HepG2 (cell line): ENCODE results near the gene BPI. TPM values are rescaled to one million over a fixed set of nuclear protein-coding genes. Genes with fewer than 3 reads are reported as not detected.

ENCODE experiments used
- ATAC-seq: fragments of 200-7000 bp; cut with Tn5 transposase; 3 replicates; pipeline ENCODE4 v1.9.1; 2020; ENCODE audit warnings: mild to moderate bottlenecking, moderate library complexity
- BruUV-seq: library from RNA; stranded (reverse); fragments of 400-500 nt; replicated peaks from 2 replicates; lab custom pipeline; 2021; lab: Mats Ljungman, UMichigan
- CTCF ChIA-PET: fragments of 300-600 bp; formaldehyde crosslinking; extraction: SDS; loops from one replicate; lab custom pipeline; 2021; ENCODE audit warnings: low total read pairs, inconsistent platforms, low intra/inter-chr PET ratio; lab: Yijun Ruan, JAX
- POLR2A ChIA-PET: fragments of 350-600 bp; sonication (Branson Sonifier 250); formaldehyde crosslinking; loops from one replicate; lab custom pipeline; 2020; ENCODE audit warnings: antibody characterized with exemption, inconsistent platforms; lab: Yijun Ruan, JAX
- DNase-seq: peaks from one replicate; pipeline ENCODE4 v3.0.0-alpha.2; 2015; ENCODE audit warnings: low spot score
- FAIRE-seq: peaks from 3 replicates; lab custom pipeline; 2011; peaks lifted over from hg19 to GRCh38; lab: Jason Lieb, UNC
- H2AFZ ChIP-seq: one replicate; pipeline ENCODE4 v1.6.1; 2011; ENCODE audit warnings: low read length, inconsistent platforms
- H3K27ac ChIP-seq: fragments of 300-600 bp; 3 replicates; pipeline ENCODE4 v1.8.0; 2011; ENCODE audit warnings: mixed run types, mild to moderate bottlenecking, mixed read lengths, low read length, inconsistent platforms; ENCODE audit not compliant: insufficient read depth; ENCODE audit errors: extremely low read length
- H3K27me3 ChIP-seq, 2 experiments: fragments of 200-600 bp in 1 of 2; 2 replicates in 1 of 2; 3 replicates in 1 of 2; pipeline versions ENCODE4 v1.6.0 to v1.8.0; 2011; ENCODE audit warnings: low read length in 2 of 2, mild to moderate bottlenecking in 2 of 2, moderate library complexity in 2 of 2, inconsistent platforms in 1 of 2; ENCODE audit not compliant: insufficient read depth in 2 of 2, control insufficient read depth in 1 of 2
- H3K36me3 ChIP-seq, 2 experiments: fragments of 200-600 bp in 1 of 2; replicated peaks in 1 of 2; 2 replicates in 1 of 2; 3 replicates in 1 of 2; pipeline versions ENCODE4 v1.5.1 to v1.8.0; 2011; ENCODE audit warnings: low read length in 2 of 2, inconsistent platforms in 1 of 2; ENCODE audit not compliant: insufficient read depth in 2 of 2, control insufficient read depth in 1 of 2
- H3K4me1 ChIP-seq: 2 replicates; pipeline ENCODE4 v1.5.1; 2012; ENCODE audit warnings: low read length, inconsistent platforms; ENCODE audit not compliant: insufficient read depth
- H3K4me2 ChIP-seq: 2 replicates; pipeline ENCODE4 v1.6.0; 2011; ENCODE audit warnings: low read depth, low read length, inconsistent platforms
- H3K4me3 ChIP-seq, 3 experiments: fragments of 200-600 bp in 1 of 3; sonication (generic), shearing (Covaris generic) in 1 of 3; replicated peaks in 1 of 3; 2 replicates each; pipeline ENCODE4 v1.5.1; 2011 to 2016; ENCODE audit warnings: low read length in 3 of 3, inconsistent platforms in 2 of 3, low read depth in 2 of 3, mild to moderate bottlenecking in 2 of 3, control low read depth in 1 of 3, mixed read lengths in 1 of 3; ENCODE audit not compliant: insufficient read depth in 1 of 3
- H3K79me2 ChIP-seq: one replicate; pipeline ENCODE4 v1.6.1; 2011; ENCODE audit warnings: low read length, inconsistent platforms; ENCODE audit not compliant: insufficient read depth
- H3K9ac ChIP-seq: 2 replicates; pipeline ENCODE4 v1.6.0; 2011; ENCODE audit warnings: mild to moderate bottlenecking, low read depth, low read length, inconsistent platforms; ENCODE audit not compliant: insufficient read depth
- H3K9me3 ChIP-seq: 2 replicates; pipeline ENCODE4 v1.5.1; 2012; ENCODE audit warnings: mild to moderate bottlenecking, low read length
- H4K20me1 ChIP-seq: 2 replicates; pipeline ENCODE4 v1.6.0; 2011; ENCODE audit warnings: inconsistent platforms, mild to moderate bottlenecking, low read length, moderate library complexity; ENCODE audit not compliant: insufficient read depth
- AHR ChIP-seq: IDR thresholded peaks from 2 replicates; pipeline ENCODE4 v1.6.1; 2018; ENCODE audit warnings: missing genetic modification reagents, missing compliant biosample characterization
- CCAR2 ChIP-seq: fragments of 200-400 bp; formaldehyde crosslinking; optimal IDR thresholded peaks from 2 replicates; pipeline ENCODE3; 2018; ENCODE audit warnings: low read depth, mild to moderate bottlenecking, low read length, moderate library complexity
- MED13 ChIP-seq: sonication (generic); formaldehyde crosslinking; IDR thresholded peaks from 2 replicates; pipeline ENCODE4 v1.5.0; 2020; ENCODE audit warnings: missing genetic modification reagents
- RAD51 ChIP-seq: fragments of 450-650 bp; IDR thresholded peaks from 2 replicates; pipeline ENCODE4 v1.6.1; 2016; ENCODE audit warnings: borderline replicate concordance
- REPIN1 ChIP-seq: sonication (generic); formaldehyde crosslinking; IDR thresholded peaks from 2 replicates; pipeline ENCODE4 v1.8.0; 2022; ENCODE audit warnings: missing genetic modification reagents, low read depth, mild to moderate bottlenecking, borderline replicate concordance
- TGIF2 ChIP-seq: IDR thresholded peaks from 2 replicates; pipeline ENCODE4 v1.6.1; 2016; ENCODE audit warnings: control low read depth, missing compliant biosample characterization
- ZNF124 ChIP-seq: sonication (generic); formaldehyde crosslinking; IDR thresholded peaks from 2 replicates; pipeline ENCODE4 v1.4.0; 2020; ENCODE audit warnings: missing genetic modification reagents
- ZNF7 ChIP-seq: IDR thresholded peaks from 2 replicates; pipeline ENCODE4 v1.6.1; 2016; ENCODE audit warnings: missing biosample characterization, missing genetic modification reagents
- WGBS: methylation state at CpG from one replicate; pipeline ENCODE4 v1.1.6; 2017; ENCODE audit warnings: low lambda C conversion rate; 5-methylcytosine and 5-hydroxymethylcytosine counted together
- in situ Hi-C: cut with HindIII; loops from 2 replicates; pipeline ENCODE4 v1.10.0; 2017; ENCODE audit warnings: low pct_unique_long_range_greater_than_20kb; ENCODE audit not compliant: extremely low pct_ligation_motif_present
- intact Hi-C: fragments of 100-400 bp; cut with micrococcal nuclease; formaldehyde crosslinking; loops from one replicate; pipeline ENCODE4 v1.10.0; 2022; ENCODE audit not compliant: unreplicated experiment
- polyA plus RNA-seq, 8 experiments: library from polyadenylated mRNA; depleted of rRNA in 3 of 8; stranded (reverse) in 7 of 8; unstranded in 1 of 8; fragments of >200 nt; fragmentation: Illumina TruSeq in 4 of 8; extraction: Trizol in 4 of 8; gene quantifications; 2 replicates each; pipeline versions ENCODE4 v1.2.1 to v1.2.3, GENCODE V29; 2011 to 2016; ENCODE audit warnings: low read depth in 4 of 8, missing spikeins in 1 of 8, mixed read lengths in 1 of 8; ENCODE audit not compliant: insufficient read depth in 1 of 8
- total RNA-seq, 5 experiments: library from RNA; depleted of rRNA; stranded (reverse); fragments of >200 nt; fragmentation: Illumina TruSeq; extraction: Trizol; gene quantifications; 2 replicates each; pipeline ENCODE4 v1.2.3, GENCODE V29; 2016; ENCODE audit warnings: low read depth in 1 of 5
- TF ChIP-seq, protein P1 (sequence below): sonication (generic); formaldehyde crosslinking; IDR thresholded peaks from 2 replicates; pipeline ENCODE4 v1.5.1; 2020; ENCODE audit warnings: mild to moderate bottlenecking, moderate library complexity, missing genetic modification reagents
- TF ChIP-seq, protein P2 (sequence below): sonication (generic); formaldehyde crosslinking; conservative IDR thresholded peaks from 2 replicates; pipeline ENCODE4 v1.4.0; 2020; ENCODE audit warnings: mild to moderate bottlenecking, missing genetic modification reagents, moderate library complexity
- TF ChIP-seq, protein P3 (sequence below): IDR thresholded peaks from 2 replicates; pipeline ENCODE4 v1.6.1; 2012; ENCODE audit warnings: low read length, improper control_type of control experiment

BPI gene
- total and polyA plus RNA-seq, 2 of the 13 experiments (the other 11 are each of a cell fraction or from before 2014, with no cell fraction given): not detected

DNA sequence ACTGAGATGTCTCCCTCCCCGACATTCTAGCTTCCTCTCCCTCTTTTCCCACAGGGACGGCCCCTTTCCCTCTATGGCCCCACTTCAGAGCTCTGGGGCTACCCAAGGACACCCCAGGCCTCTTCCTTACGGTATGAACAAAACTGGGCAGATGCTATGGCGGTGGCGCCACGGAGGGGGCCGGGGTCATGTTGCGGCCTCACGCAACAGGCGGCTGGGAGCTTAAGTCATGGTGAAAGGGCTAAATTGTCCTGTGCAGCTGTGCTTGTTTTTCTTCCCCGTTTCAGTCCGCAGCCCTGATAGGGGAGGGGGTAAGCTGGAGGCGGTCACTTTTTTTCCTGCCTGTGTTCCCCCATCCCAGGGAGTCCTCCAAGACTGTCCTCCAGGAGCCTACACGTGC lies 25.8 kb upstream of the BPI start:
- H2AFZ ChIP-seq: no peak overlapping the region
- no peaks in the 10 kb centered on the region for H4K20me1 ChIP-seq
- no peaks in the 10 kb centered on the region for H3K4me1 ChIP-seq
- DNase-seq: no peak
- no peak overlapping the region for H3K27ac ChIP-seq
- BruUV-seq: no TSS peak
- no peaks in the 10 kb centered on the region for H3K79me2 ChIP-seq
- in situ Hi-C loops: no loop called here
- ATAC-seq: no peak
- H3K9ac ChIP-seq: no peak overlapping the region
- WGBS: 44% methylated on average over 14 of the region's 14 CpGs
- H3K9me3 ChIP-seq: no peaks in the 10 kb centered on the region
- no peaks in the 10 kb centered on the region for H3K36me3 ChIP-seq
- FAIRE-seq: no peak
- ChIA-PET CTCF (no interaction called here), POLR2A (no interaction called here)
- no peak for TF ChIP-seq ZNF7
- H3K4me2 ChIP-seq: no peak overlapping the region
- peaks cover 0 to 14% of the 10 kb centered on the region in 2 experiments; a peak in 2 of 5 replicates for H3K27me3 ChIP-seq
- intact Hi-C loops: loop anchor here (5.0 kb wide), 1 partner anchor 184 kb away; no protein-coding TSS in a partner anchor
- H3K4me3 ChIP-seq: no peak overlapping the region

DNA sequence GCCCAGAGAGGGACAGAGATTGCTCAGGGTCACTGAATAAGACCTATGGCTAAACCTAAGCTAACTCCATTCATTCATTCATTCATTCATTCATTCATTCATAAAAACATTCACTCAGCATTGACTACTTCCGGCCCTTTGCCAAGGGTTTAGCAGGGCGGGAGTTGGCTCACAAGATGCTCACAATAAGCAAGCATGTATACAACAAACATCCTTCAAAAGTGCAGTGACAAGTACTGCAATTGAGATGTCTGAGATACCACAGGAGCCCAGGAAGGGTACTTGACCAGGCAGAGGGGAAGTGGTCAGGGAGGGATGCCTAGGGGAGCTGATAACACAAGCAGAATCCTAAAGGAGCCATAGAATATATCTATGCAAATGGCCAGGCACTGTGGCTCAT lies 25.2 kb upstream of the BPI start:
- TF ChIP-seq ZNF124 (no peak), CCAR2 (no peak), AHR (CRISPR knock-in tag) (no peak), MED13 (CRISPR knock-in tag) (no peak), TGIF2 (CRISPR knock-in tag) (no peak), RAD51 (no peak), REPIN1 (CRISPR knock-in tag) (no peak)
- TF ChIP-seq, protein P1, sequence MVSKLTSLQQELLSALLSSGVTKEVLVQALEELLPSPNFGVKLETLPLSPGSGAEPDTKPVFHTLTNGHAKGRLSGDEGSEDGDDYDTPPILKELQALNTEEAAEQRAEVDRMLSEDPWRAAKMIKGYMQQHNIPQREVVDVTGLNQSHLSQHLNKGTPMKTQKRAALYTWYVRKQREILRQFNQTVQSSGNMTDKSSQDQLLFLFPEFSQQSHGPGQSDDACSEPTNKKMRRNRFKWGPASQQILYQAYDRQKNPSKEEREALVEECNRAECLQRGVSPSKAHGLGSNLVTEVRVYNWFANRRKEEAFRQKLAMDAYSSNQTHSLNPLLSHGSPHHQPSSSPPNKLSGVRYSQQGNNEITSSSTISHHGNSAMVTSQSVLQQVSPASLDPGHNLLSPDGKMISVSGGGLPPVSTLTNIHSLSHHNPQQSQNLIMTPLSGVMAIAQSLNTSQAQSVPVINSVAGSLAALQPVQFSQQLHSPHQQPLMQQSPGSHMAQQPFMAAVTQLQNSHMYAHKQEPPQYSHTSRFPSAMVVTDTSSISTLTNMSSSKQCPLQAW (CRISPR knock-in tag): no peak
- TF ChIP-seq, protein P2, sequence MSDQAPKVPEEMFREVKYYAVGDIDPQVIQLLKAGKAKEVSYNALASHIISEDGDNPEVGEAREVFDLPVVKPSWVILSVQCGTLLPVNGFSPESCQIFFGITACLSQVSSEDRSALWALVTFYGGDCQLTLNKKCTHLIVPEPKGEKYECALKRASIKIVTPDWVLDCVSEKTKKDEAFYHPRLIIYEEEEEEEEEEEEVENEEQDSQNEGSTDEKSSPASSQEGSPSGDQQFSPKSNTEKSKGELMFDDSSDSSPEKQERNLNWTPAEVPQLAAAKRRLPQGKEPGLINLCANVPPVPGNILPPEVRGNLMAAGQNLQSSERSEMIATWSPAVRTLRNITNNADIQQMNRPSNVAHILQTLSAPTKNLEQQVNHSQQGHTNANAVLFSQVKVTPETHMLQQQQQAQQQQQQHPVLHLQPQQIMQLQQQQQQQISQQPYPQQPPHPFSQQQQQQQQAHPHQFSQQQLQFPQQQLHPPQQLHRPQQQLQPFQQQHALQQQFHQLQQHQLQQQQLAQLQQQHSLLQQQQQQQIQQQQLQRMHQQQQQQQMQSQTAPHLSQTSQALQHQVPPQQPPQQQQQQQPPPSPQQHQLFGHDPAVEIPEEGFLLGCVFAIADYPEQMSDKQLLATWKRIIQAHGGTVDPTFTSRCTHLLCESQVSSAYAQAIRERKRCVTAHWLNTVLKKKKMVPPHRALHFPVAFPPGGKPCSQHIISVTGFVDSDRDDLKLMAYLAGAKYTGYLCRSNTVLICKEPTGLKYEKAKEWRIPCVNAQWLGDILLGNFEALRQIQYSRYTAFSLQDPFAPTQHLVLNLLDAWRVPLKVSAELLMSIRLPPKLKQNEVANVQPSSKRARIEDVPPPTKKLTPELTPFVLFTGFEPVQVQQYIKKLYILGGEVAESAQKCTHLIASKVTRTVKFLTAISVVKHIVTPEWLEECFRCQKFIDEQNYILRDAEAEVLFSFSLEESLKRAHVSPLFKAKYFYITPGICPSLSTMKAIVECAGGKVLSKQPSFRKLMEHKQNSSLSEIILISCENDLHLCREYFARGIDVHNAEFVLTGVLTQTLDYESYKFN (CRISPR knock-in tag): no peak
- TF ChIP-seq, protein P3, sequence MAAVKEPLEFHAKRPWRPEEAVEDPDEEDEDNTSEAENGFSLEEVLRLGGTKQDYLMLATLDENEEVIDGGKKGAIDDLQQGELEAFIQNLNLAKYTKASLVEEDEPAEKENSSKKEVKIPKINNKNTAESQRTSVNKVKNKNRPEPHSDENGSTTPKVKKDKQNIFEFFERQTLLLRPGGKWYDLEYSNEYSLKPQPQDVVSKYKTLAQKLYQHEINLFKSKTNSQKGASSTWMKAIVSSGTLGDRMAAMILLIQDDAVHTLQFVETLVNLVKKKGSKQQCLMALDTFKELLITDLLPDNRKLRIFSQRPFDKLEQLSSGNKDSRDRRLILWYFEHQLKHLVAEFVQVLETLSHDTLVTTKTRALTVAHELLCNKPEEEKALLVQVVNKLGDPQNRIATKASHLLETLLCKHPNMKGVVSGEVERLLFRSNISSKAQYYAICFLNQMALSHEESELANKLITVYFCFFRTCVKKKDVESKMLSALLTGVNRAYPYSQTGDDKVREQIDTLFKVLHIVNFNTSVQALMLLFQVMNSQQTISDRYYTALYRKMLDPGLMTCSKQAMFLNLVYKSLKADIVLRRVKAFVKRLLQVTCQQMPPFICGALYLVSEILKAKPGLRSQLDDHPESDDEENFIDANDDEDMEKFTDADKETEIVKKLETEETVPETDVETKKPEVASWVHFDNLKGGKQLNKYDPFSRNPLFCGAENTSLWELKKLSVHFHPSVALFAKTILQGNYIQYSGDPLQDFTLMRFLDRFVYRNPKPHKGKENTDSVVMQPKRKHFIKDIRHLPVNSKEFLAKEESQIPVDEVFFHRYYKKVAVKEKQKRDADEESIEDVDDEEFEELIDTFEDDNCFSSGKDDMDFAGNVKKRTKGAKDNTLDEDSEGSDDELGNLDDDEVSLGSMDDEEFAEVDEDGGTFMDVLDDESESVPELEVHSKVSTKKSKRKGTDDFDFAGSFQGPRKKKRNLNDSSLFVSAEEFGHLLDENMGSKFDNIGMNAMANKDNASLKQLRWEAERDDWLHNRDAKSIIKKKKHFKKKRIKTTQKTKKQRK: no peak
- ChIA-PET CTCF (no interaction called here), POLR2A (no interaction called here)
- in situ Hi-C loops: no loop called here
- Histone ChIP-seq H3K4me1 (no peaks in the 10 kb centered on the region), H3K4me2 (no peak overlapping the region), H3K79me2 (no peaks in the 10 kb centered on the region), H3K27me3 (peaks cover 0 to 14% of the 10 kb centered on the region in 2 experiments; a peak in 2 of 5 replicates), H3K27ac (no peak overlapping the region), H3K36me3 (no peaks in the 10 kb centered on the region), H4K20me1 (no peaks in the 10 kb centered on the region), H3K9ac (no peak overlapping the region), H3K9me3 (no peaks in the 10 kb centered on the region), H3K4me3 (no peak overlapping the region), H2AFZ (no peak overlapping the region)
- DNase-seq (no peak), FAIRE-seq (no peak), ATAC-seq (no peak)
- no TSS peak for BruUV-seq
- WGBS: 30% methylated on average over 2 of the region's 2 CpGs
- intact Hi-C loops: loop anchor here (5.0 kb wide), 1 partner anchor 184 kb away; no protein-coding TSS in a partner anchor
